Transverse colon (tissue), 4 donors: ENCODE measurements around the gene CAV2. TPM values are rescaled to one million over a fixed set of nuclear protein-coding genes. Genes with fewer than 3 reads are reported as not detected.
A peak's percentile ranks its signal among the peaks of the same experiment; 100 is the strongest.

Source experiments
- DNase-seq: peaks from one replicate; pipeline ENCODE4 v3.0.0-alpha.2; 2019
- H3K27ac ChIP-seq, 4 donors: fragments of 200-600 bp; sonication (generic); 2 replicates each; pipeline ENCODE4 v1.5.1; 2016 to 2018; ENCODE audit warnings: inconsistent platforms in 4 of 4
- H3K27me3 ChIP-seq: fragments of 200-600 bp; sonication (generic); 2 replicates; pipeline ENCODE4 v1.5.1; 2017; ENCODE audit warnings: inconsistent platforms
- H3K36me3 ChIP-seq, 4 donors: fragments of 200-600 bp; sonication (generic); 2 replicates each; pipeline ENCODE4 v1.5.1; 2017 to 2019; ENCODE audit warnings: inconsistent platforms in 4 of 4
- H3K4me1 ChIP-seq, 4 donors: fragments of 200-600 bp; sonication (generic); 2 replicates each; pipeline ENCODE4 v1.5.1; 2017 to 2020; ENCODE audit warnings: inconsistent platforms in 4 of 4
- H3K4me3 ChIP-seq, 4 donors: fragments of 200-600 bp; sonication (generic); 1 replicate in 1 of 4; 2 replicates in 3 of 4; pipeline versions ENCODE4 v1.5.1 to v1.6.1; 2017 to 2019; ENCODE audit warnings: inconsistent platforms in 4 of 4
- H3K9me3 ChIP-seq, 2 donors: fragments of 200-600 bp; sonication (generic); 2 replicates each; pipeline ENCODE4 v1.5.1; 2017 to 2019; ENCODE audit warnings: inconsistent platforms in 2 of 2
- CTCF ChIP-seq, 5 experiments: fragments of 200-600 bp in 3 of 5; fragments of 450-650 bp in 2 of 5; sonication (generic) in 3 of 5; IDR thresholded peaks; 1 replicate in 2 of 5; 2 replicates in 3 of 5; pipeline ENCODE4 v1.5.1; 2016 to 2017; ENCODE audit warnings: antibody characterized with exemption in 5 of 5, inconsistent platforms in 3 of 5, mild to moderate bottlenecking in 2 of 5, moderate library complexity in 1 of 5
- EP300 ChIP-seq: sonication (generic); formaldehyde crosslinking; IDR thresholded peaks from one replicate; pipeline ENCODE4 v1.6.1; 2017; ENCODE audit warnings: antibody characterized with exemption, low read depth
- POLR2A ChIP-seq: fragments of 450-650 bp; IDR thresholded peaks from one replicate; pipeline ENCODE4 v1.6.1; 2016; ENCODE audit warnings: antibody characterized with exemption, mild to moderate bottlenecking, moderate library complexity
- POLR2AphosphoS5 ChIP-seq, 3 donors: sonication (generic); formaldehyde crosslinking; IDR thresholded peaks; one replicate each; pipeline ENCODE4 v1.6.1; 2016; ENCODE audit warnings: antibody characterized with exemption in 3 of 3
- WGBS, 2 donors: methylation state at CpG; one replicate each; pipeline ENCODE4 v1.1.5; 2018; ENCODE audit warnings: low coverage in 1 of 2; 5-methylcytosine and 5-hydroxymethylcytosine counted together
- in situ Hi-C, 4 donors: fragments of 200-750 bp; cut with MboI; loops; one replicate each; pipeline versions ENCODE4 v1.15.0 to v1.15.1; 2017; ENCODE audit warnings: low sequenced_read_pairs in 3 of 4, low pct_ligation_motif_present in 1 of 4, low pct_unique_long_range_greater_than_20kb in 1 of 4
- intact Hi-C: fragments of 100-400 bp; cut with DNase I; formaldehyde crosslinking; loops from one replicate; pipeline ENCODE4 v1.15.1; 2023; ENCODE audit warnings: low total_unique reads
- total RNA-seq, 4 donors: library from RNA; depleted of rRNA; stranded (reverse); fragments of >200 nt; gene quantifications; one replicate each; pipeline ENCODE4 v1.1.0, GENCODE V29; 2016

The CAV2 gene
- total RNA-seq, 4 donors from 2014 or later: 4.1 to 28.3 (median 13.9) TPM

DNA sequence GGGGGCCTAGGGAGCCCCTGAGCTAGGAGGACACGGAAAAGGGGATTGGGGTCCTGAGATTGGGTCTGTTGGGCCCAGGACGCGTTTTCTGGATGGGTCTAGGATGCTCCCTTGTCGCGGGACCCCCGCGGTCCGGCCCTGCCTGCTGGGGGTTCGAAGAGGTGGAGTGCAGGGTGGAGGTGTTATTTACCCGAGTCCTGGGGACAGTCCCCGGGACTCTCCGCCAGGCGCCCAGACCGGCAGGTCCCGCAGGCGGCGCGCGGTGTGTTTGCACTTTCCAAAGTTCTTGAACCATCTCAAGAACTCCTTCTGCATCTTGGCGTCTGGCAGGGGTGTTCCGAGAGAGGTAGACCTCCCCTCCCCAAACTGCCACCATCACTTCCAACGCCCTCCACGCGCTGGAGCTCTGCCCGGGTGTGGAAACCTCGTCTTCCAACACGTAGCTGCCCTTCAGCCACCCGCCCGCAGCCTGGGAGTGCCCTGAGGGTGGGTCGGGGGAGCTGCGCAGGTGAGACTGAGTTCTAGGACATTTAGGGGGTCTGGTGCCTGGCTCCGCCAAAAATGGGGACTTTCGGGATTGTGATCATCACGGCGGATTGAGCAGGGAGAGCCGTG is 25.9 kb downstream of the CAV2 start:
- Histone ChIP-seq H3K36me3 (no peaks in the 10 kb centered on the region), H3K9me3 (no peaks in the 10 kb centered on the region), H3K4me1 (peaks cover 0 to 32% (median 19%) of the 10 kb centered on the region in 4 donors), H3K4me3 (peak overlapping the region; percentile 49 to 65 (median 62)), H3K27me3 (peaks cover 55% of the 10 kb centered on the region), H3K27ac (peak overlapping the region; percentile 81 to 92 (median 90))
- peak in 1 of 5 experiments; percentile 42 for TF ChIP-seq CTCF (IDR thresholded peaks at IDR 0.05)
- TF ChIP-seq EP300: no peak
- intact Hi-C loops: loop anchor here (10.0 kb wide), 3 partner anchors 59 to 261 kb away; no protein-coding TSS in a partner anchor
- in situ Hi-C loops: loop anchor here in 1 of 4 donors (10.0 kb wide), 1 partner anchor 261 kb away; no protein-coding TSS in a partner anchor
- 0 to 2% methylated on average over 1 to 36 of the region's 36 CpGs for WGBS, 2 donors
- DNase-seq: peak; percentile 43

DNA sequence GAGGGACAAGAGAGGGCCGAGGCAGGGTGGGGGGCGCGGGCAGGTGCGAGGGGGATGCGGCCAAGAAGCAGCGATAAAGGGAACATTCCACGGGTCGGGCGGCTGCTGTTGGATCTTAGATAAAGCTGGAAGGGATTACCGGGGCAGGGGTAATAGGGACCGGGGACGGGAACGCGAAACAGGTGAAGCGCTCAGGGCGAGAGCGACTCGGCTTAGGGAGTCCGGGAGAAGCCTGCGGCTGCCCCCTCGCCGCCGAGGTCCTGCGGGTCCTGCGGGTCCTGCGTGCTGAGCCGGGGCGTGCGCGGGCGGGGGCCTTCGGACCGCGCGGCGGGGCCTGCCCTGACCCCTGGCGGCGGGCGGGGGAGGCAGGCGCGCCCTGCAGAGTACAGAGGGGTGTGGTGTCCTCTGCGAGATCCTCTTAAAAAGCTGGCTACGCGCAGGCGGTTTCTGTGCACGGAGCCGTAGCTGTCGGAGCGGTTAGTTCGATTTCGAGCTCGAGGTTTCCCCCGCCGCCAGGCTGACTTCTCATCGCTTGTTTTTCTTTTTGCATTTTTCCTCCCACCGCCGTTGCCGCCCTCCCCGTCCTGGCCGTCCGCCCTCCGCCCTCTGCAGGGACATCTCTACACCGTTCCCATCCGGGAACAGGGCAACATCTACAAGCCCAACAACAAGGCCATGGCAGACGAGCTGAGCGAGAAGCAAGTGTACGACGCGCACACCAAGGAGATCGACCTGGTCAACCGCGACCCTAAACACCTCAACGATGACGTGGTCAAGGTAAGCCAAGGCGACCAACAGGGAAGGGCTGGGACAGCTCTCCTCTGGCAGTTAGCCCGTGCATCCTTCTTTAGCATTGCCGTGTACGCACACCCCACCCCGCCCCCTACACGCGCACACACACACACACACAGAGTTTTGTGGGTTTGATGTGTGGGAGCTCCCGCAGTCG is 26.6 kb downstream of the CAV2 start:
- H3K27me3 ChIP-seq: peaks cover 55% of the 10 kb centered on the region
- intact Hi-C loops: loop anchor here (10.0 kb wide), 3 partner anchors 59 to 261 kb away; no protein-coding TSS in a partner anchor
- TF ChIP-seq CTCF (IDR thresholded peaks at IDR 0.05) (peak; percentile 1 to 80 (median 75)), EP300 (no peak), POLR2AphosphoS5 (IDR thresholded peaks at IDR 0.05) (peak; percentile 42 to 80 (median 60)), POLR2A (no peak)
- DNase-seq: peak; percentile 80
- in situ Hi-C loops: loop anchor here in 1 of 4 donors (10.0 kb wide), 1 partner anchor 261 kb away; no protein-coding TSS in a partner anchor
- 0 to 2% methylated on average over 3 to 62 of the region's 83 CpGs for WGBS, 2 donors
- peaks cover 0 to 32% (median 19%) of the 10 kb centered on the region in 4 donors for H3K4me1 ChIP-seq
- H3K9me3 ChIP-seq: no peaks in the 10 kb centered on the region
- H3K27ac ChIP-seq: peak overlapping the region; percentile 81 to 92 (median 90)
- no peaks in the 10 kb centered on the region for H3K36me3 ChIP-seq
- peak overlapping the region; percentile 49 to 65 (median 62) for H3K4me3 ChIP-seq

DNA sequence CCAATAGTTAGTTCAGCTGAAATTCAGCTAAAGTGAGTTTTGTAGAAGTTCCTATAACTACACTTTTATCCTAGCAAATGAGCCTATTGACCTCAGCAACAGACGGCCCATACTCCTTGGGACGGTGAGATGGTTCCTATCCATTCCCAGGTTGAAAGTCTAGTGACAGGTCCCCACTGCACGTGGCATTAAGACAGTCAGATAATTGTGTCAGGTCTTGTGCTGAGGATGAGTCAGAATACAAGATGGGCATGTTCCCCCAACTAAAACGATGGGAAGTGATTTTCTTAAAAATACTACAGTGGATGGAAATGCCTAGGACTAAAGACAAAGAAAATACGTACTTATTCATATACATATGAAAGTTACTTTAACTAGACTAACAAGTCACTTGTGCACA is 27.4 kb downstream of the CAV2 start:
- DNase-seq: no peak
- no peaks in the 10 kb centered on the region for H3K9me3 ChIP-seq
- intact Hi-C loops: loop anchor here (10.0 kb wide), 3 partner anchors 58 to 262 kb away; no protein-coding TSS in a partner anchor
- peaks cover 53% of the 10 kb centered on the region for H3K27me3 ChIP-seq
- in situ Hi-C loops: loop anchor here in 1 of 4 donors (10.0 kb wide), 1 partner anchor 262 kb away; no protein-coding TSS in a partner anchor
- no peak for TF ChIP-seq POLR2AphosphoS5 (IDR thresholded peaks at IDR 0.05)
- TF ChIP-seq POLR2A: no peak
- TF ChIP-seq CTCF (IDR thresholded peaks at IDR 0.05): no peak
- no peak for TF ChIP-seq EP300
- no peaks in the 10 kb centered on the region for H3K36me3 ChIP-seq
- H3K4me3 ChIP-seq: peak overlapping the region; percentile 49 to 65 (median 62)
- 49 to 69% methylated on average over 2 to 5 of the region's 5 CpGs for WGBS, 2 donors
- H3K27ac ChIP-seq: peak overlapping the region; percentile 81 to 92 (median 90)
- H3K4me1 ChIP-seq: peaks cover 0 to 32% (median 19%) of the 10 kb centered on the region in 4 donors

DNA sequence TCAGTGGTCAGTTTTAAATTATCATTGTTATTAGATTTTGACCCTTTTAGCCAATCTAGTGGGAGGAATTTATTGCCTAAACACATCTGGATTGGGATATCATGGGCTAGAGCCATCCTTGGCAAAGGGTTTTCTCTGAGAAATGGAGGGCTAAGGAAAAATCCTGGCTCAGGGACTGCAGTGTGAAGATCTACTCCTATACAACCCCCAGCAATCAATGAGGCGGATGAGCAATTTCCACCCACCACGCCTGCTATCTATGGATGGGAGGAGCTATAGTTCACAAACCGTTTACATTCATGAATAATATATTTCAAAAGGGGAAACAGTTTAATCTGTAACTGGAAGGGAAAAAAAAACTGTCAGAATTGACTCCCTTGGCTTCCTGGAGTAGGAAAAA is 28.0 kb downstream of the CAV2 start:
- no peak for TF ChIP-seq CTCF (IDR thresholded peaks at IDR 0.05)
- no peak for TF ChIP-seq POLR2A
- intact Hi-C loops: loop anchor here (10.0 kb wide), 3 partner anchors 57 to 263 kb away; no protein-coding TSS in a partner anchor
- peaks cover 48% of the 10 kb centered on the region for H3K27me3 ChIP-seq
- peaks cover 0 to 32% (median 19%) of the 10 kb centered on the region in 4 donors for H3K4me1 ChIP-seq
- WGBS, 2 donors: 48 to 52% methylated on average over 3 of the region's 3 CpGs
- in situ Hi-C loops: loop anchor here in 1 of 4 donors (10.0 kb wide), 1 partner anchor 263 kb away; no protein-coding TSS in a partner anchor
- no peaks in the 10 kb centered on the region for H3K36me3 ChIP-seq
- no peak for DNase-seq
- no peaks in the 10 kb centered on the region for H3K9me3 ChIP-seq
- H3K4me3 ChIP-seq: peak overlapping the region in 3 of 4 donors; percentile 49 to 65 (median 60)
- H3K27ac ChIP-seq: peak overlapping the region; percentile 81 to 92 (median 90)
